Measurements from ENCODE around the gene GRIK4. TPM values are rescaled to one million over a fixed set of nuclear protein-coding genes. Genes with fewer than 3 reads are reported as not detected.

Gene GRIK4
- total RNA-seq, 1 experiment from 2014 or later, result not detected

- Histone ChIP-seq H2AFZ (no peak overlapping the region), H3K4me1 (replicated peaks; ENCODE audit: insufficient read depth) (no peaks in the 10 kb centered on the region), H3K27ac (no peak overlapping the region), H3K4me2 (no peak overlapping the region), H3K9me2 (ENCODE audit: insufficient read depth) (no peaks in the 10 kb centered on the region), H3K79me2 (ENCODE audit: low read depth) (no peaks in the 10 kb centered on the region), H3K27me3 (ENCODE audit: insufficient read depth, low read depth) (peaks cover 44% of the 10 kb centered on the region), H3K4me3 (no peak overlapping the region), H3K9me3 (ENCODE audit: insufficient read depth, low read depth) (no peaks in the 10 kb centered on the region), H3F3A (ENCODE audit: insufficient read depth, low read depth) (no peaks in the 10 kb centered on the region), H3K36me3 (ENCODE audit: low read depth) (no peaks in the 10 kb centered on the region), H4K20me1 (ENCODE audit: insufficient read depth) (no peaks in the 10 kb centered on the region)
- no TSS peak for BruUV-seq (replicated peaks)
- no peak for DNase-seq
- intact Hi-C loops (cut with micrococcal nuclease; ENCODE audit: unreplicated experiment), result no loop called here
- ChIA-PET CTCF (no interaction called here), POLR2A (ENCODE audit: unreplicated experiment) (no interaction called here)
- TF ChIP-seq, protein P1, sequence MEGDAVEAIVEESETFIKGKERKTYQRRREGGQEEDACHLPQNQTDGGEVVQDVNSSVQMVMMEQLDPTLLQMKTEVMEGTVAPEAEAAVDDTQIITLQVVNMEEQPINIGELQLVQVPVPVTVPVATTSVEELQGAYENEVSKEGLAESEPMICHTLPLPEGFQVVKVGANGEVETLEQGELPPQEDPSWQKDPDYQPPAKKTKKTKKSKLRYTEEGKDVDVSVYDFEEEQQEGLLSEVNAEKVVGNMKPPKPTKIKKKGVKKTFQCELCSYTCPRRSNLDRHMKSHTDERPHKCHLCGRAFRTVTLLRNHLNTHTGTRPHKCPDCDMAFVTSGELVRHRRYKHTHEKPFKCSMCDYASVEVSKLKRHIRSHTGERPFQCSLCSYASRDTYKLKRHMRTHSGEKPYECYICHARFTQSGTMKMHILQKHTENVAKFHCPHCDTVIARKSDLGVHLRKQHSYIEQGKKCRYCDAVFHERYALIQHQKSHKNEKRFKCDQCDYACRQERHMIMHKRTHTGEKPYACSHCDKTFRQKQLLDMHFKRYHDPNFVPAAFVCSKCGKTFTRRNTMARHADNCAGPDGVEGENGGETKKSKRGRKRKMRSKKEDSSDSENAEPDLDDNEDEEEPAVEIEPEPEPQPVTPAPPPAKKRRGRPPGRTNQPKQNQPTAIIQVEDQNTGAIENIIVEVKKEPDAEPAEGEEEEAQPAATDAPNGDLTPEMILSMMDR (conservative IDR thresholded peaks at IDR 0.05), result no peak
- no peak for TF ChIP-seq EZH2 (IDR thresholded peaks at IDR 0.05; ENCODE audit: low read depth)
Measured at GRCh38 chr11:120830085-120830620, 318.6 kb downstream of the GRIK4 start.

DNA sequence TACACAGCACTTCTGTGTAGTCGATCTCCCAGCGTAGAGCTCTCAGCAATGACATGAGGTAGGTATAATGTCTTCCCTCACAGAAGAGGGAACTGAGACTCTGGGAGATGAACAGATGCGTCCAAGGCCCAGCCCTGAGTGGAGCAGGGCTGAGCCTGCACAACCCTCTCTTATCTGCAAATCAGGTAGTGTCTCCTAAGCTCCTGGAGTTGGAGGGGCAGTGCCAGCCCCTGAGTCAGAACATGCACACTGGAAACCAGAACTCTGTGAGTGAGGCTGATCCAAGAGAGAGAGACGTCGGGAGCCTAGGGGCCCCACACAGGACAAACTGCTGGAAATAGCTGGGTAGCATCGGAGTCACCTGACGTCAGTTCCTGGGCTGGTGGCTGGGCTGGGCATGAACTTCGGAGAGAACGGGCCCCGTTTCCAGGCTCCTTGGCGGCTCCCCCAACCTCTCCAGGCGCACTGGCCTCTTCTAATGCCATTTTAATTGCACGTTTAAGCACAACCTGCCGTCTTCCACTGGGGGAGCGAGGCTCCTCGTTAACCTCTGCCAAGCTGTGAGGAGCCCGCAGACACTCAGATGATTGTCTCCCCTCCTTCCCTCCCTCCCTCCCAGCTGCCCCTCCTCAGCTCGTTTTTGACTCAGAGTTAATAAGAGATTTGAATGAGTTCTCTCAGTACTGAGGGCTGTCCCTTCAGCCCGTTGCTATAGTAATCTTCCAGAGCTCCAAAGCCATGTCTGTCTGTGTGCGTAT, 321.1 kb downstream of the GRIK4 start:
- H3F3A ChIP-seq (ENCODE audit: insufficient read depth, low read depth), result no peaks in the 10 kb centered on the region
- peaks cover 40% of the 10 kb centered on the region for H3K27me3 ChIP-seq (ENCODE audit: insufficient read depth, low read depth)
- no peaks in the 10 kb centered on the region for H3K9me3 ChIP-seq (ENCODE audit: insufficient read depth, low read depth)
- H3K4me1 ChIP-seq (replicated peaks; ENCODE audit: insufficient read depth), result no peaks in the 10 kb centered on the region
- TF ChIP-seq EZH2 (IDR thresholded peaks at IDR 0.05; ENCODE audit: low read depth), result no peak
- TF ChIP-seq, protein P1 (conservative IDR thresholded peaks at IDR 0.05), result no peak
- no peak overlapping the region for H3K27ac ChIP-seq
- H3K9me2 ChIP-seq (ENCODE audit: insufficient read depth), result no peaks in the 10 kb centered on the region
- no peaks in the 10 kb centered on the region for H4K20me1 ChIP-seq (ENCODE audit: insufficient read depth)
- H2AFZ ChIP-seq, result no peak overlapping the region
- intact Hi-C loops (cut with micrococcal nuclease; ENCODE audit: unreplicated experiment), result no loop called here
- BruUV-seq (replicated peaks), result no TSS peak
- H3K79me2 ChIP-seq (ENCODE audit: low read depth), result no peaks in the 10 kb centered on the region
- H3K4me3 ChIP-seq, result no peak overlapping the region
- ChIA-PET CTCF (no interaction called here), POLR2A (ENCODE audit: unreplicated experiment) (interaction anchor here (0.6 kb wide), 2 partner anchors 505 to 560 kb away, joined by 3 to 6 read pairs; no protein-coding TSS in a partner anchor)
- no peak overlapping the region for H3K4me2 ChIP-seq
- no peaks in the 10 kb centered on the region for H3K36me3 ChIP-seq (ENCODE audit: low read depth)
- no peak for DNase-seq

GRCh38 chr11:120834686-120835210, 323.2 kb downstream of the GRIK4 start:
- intact Hi-C loops (cut with micrococcal nuclease; ENCODE audit: unreplicated experiment), result no loop called here
- no peak for DNase-seq
- TF ChIP-seq, protein P1 (conservative IDR thresholded peaks at IDR 0.05), result no peak
- TF ChIP-seq EZH2 (IDR thresholded peaks at IDR 0.05; ENCODE audit: low read depth), result no peak
- ChIA-PET POLR2A (ENCODE audit: unreplicated experiment) (no interaction called here), CTCF (no interaction called here)
- H3K36me3 ChIP-seq (ENCODE audit: low read depth), result no peaks in the 10 kb centered on the region
- no peaks in the 10 kb centered on the region for H3K79me2 ChIP-seq (ENCODE audit: low read depth)
- no peak overlapping the region for H3K27ac ChIP-seq
- no peaks in the 10 kb centered on the region for H3F3A ChIP-seq (ENCODE audit: insufficient read depth, low read depth)
- peaks cover 20% of the 10 kb centered on the region for H3K27me3 ChIP-seq (ENCODE audit: insufficient read depth, low read depth)
- H3K4me2 ChIP-seq, result no peak overlapping the region
- H2AFZ ChIP-seq, result no peak overlapping the region
- BruUV-seq (replicated peaks), result no TSS peak
- no peaks in the 10 kb centered on the region for H3K4me1 ChIP-seq (replicated peaks; ENCODE audit: insufficient read depth)
- H3K9me3 ChIP-seq (ENCODE audit: insufficient read depth, low read depth), result no peaks in the 10 kb centered on the region
- no peaks in the 10 kb centered on the region for H3K9me2 ChIP-seq (ENCODE audit: insufficient read depth)
- no peaks in the 10 kb centered on the region for H4K20me1 ChIP-seq (ENCODE audit: insufficient read depth)
- H3K4me3 ChIP-seq, result no peak overlapping the region
